Left ventricle myocardium inferior (tissue), 1 donor: Measurements from ENCODE around the gene UBE3C. TPM values are rescaled to one million over a fixed set of nuclear protein-coding genes. Genes with fewer than 3 reads are reported as not detected.

Source experiments
- DNase-seq: peaks from one replicate; pipeline ENCODE4 v3.0.0-alpha.2; 2020
- H3K27ac ChIP-seq: fragments of 200-600 bp; replicated peaks from 2 replicates; pipeline ENCODE4 v1.8.0; 2021
- H3K27me3 ChIP-seq: fragments of 200-600 bp; 2 replicates; pipeline ENCODE4 v1.8.0; 2021; ENCODE audit warnings: low read depth
- H3K36me3 ChIP-seq: fragments of 200-600 bp; 2 replicates; pipeline ENCODE4 v1.8.0; 2021
- H3K4me1 ChIP-seq: fragments of 200-600 bp; 2 replicates; pipeline ENCODE4 v1.8.0; 2021
- H3K4me3 ChIP-seq: fragments of 200-600 bp; 2 replicates; pipeline ENCODE4 v1.8.0; 2021; ENCODE audit warnings: mild to moderate bottlenecking, moderate library complexity
- H3K9me3 ChIP-seq: fragments of 200-600 bp; replicated peaks from 2 replicates; pipeline ENCODE4 v1.8.0; 2021
- CTCF ChIP-seq: fragments of 200-600 bp; IDR thresholded peaks from 2 replicates; pipeline ENCODE4 v1.8.0; 2021; ENCODE audit warnings: antibody characterized with exemption, mild to moderate bottlenecking, borderline replicate concordance
- intact Hi-C: fragments of 100-400 bp; cut with micrococcal nuclease; formaldehyde crosslinking; loops from one replicate; pipeline ENCODE4 v1.11.0; 2022
- total RNA-seq: library from RNA; stranded (reverse); fragmentation: NEBNext Ultra II Directional; extraction: Animal tissue kit (Norgen Biotek cat#: 25700); gene quantifications from one replicate; pipeline ENCODE4 v1.2.1, GENCODE V29; 2021
- donor health status: DM: no; HTN: yes; CAD: no; lungs with severe emphysema.

Gene UBE3C
- total RNA-seq, 1 donor from 2014 or later: 50.2 TPM

GRCh38 chr7:157208571-157209413, 70.1 kb downstream of the UBE3C start:
- Histone ChIP-seq H3K4me1 (peaks cover 8% of the 10 kb centered on the region), H3K27ac (no peak overlapping the region), H3K4me3 (no peak overlapping the region), H3K9me3 (no peaks in the 10 kb centered on the region), H3K36me3 (peaks cover 71% of the 10 kb centered on the region), H3K27me3 (no peaks in the 10 kb centered on the region)
- intact Hi-C loops: no loop called here
- no peak for DNase-seq
- TF ChIP-seq CTCF: no peak

GRCh38 chr7:157210682-157211081, 72.0 kb downstream of the UBE3C start:
- TF ChIP-seq CTCF: no peak
- Histone ChIP-seq H3K9me3 (no peaks in the 10 kb centered on the region), H3K36me3 (peaks cover 54% of the 10 kb centered on the region), H3K4me1 (peaks cover 8% of the 10 kb centered on the region), H3K27ac (no peak overlapping the region), H3K4me3 (no peak overlapping the region), H3K27me3 (no peaks in the 10 kb centered on the region)
- intact Hi-C loops: no loop called here
- DNase-seq: no peak

DNA sequence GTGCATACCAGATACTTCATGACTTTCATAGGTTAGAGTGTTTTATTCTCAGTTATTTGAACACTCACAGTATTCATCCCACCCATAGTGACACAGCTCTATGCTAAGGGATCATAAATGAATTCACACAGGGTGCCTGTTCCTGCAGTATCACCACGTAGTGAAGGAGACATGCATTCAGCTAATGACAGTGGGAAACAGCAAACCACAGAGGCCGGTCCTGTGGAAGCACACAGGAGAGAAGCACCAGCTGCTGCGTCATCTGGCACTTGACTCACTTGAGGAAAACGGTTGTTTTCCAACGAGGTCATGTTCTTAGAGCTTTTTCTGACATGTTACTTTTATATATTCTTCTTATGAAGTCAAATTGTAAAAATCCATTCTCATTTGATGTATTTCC, 73.0 kb downstream of the UBE3C start:
- no peak for DNase-seq
- intact Hi-C loops: no loop called here
- H3K27ac ChIP-seq: no peak overlapping the region
- H3K4me1 ChIP-seq: peaks cover 8% of the 10 kb centered on the region
- no peaks in the 10 kb centered on the region for H3K27me3 ChIP-seq
- TF ChIP-seq CTCF: no peak
- H3K36me3 ChIP-seq: peaks cover 49% of the 10 kb centered on the region
- no peak overlapping the region for H3K4me3 ChIP-seq
- no peaks in the 10 kb centered on the region for H3K9me3 ChIP-seq

DNA sequence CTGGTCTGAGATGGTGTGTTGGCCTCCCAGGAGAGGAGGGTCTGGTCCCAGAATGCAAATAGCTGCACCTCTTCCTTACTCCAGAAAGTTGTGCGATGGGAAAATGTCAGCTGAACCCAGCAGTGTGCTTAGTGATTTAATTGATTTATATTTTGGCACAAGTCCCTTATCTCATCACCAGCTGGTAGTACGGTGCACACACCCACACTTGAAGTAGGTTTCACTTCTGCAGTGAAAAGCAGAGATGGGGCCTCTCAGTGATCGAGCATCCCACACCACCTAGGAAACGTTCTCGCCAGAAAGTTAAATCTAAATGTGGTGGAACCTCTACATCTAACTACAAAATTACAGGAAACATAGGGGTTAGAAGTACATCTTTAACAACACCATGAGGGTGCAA, 80.4 kb downstream of the UBE3C start:
- Histone ChIP-seq H3K27ac (no peak overlapping the region), H3K4me1 (no peaks in the 10 kb centered on the region), H3K36me3 (peaks cover 73% of the 10 kb centered on the region), H3K9me3 (no peaks in the 10 kb centered on the region), H3K27me3 (no peaks in the 10 kb centered on the region), H3K4me3 (no peak overlapping the region)
- intact Hi-C loops: no loop called here
- no peak for TF ChIP-seq CTCF
- no peak for DNase-seq

- no peak for DNase-seq
These were observed 82.3 kb downstream of the UBE3C start for GRCh38 chr7:157220916-157221569.

More at GRCh38 chr7:157220916-157221569, 82.3 kb downstream of the UBE3C start:
- H3K36me3 ChIP-seq: peaks cover 84% of the 10 kb centered on the region
- H3K9me3 ChIP-seq: no peaks in the 10 kb centered on the region
- no peaks in the 10 kb centered on the region for H3K27me3 ChIP-seq
- no peaks in the 10 kb centered on the region for H3K4me1 ChIP-seq
- TF ChIP-seq CTCF: no peak
- intact Hi-C loops: no loop called here
- no peak overlapping the region for H3K27ac ChIP-seq
- no peak overlapping the region for H3K4me3 ChIP-seq
